ENCODE data around the gene USP9X. TPM values are rescaled to one million over a fixed set of nuclear protein-coding genes. Genes with fewer than 3 reads are reported as not detected.
A peak's percentile ranks its signal among the peaks of the same experiment; 100 is the strongest.

The USP9X gene
- total and polyA plus RNA-seq, 9 of the 15 experiments (the other 6 are each of a cell fraction or from before 2014, with no cell fraction given) = 10.9 to 47.8 (median 29.5) TPM

GRCh38 chrX:41092776-41093175 is 7.5 kb downstream of the USP9X start:
- ATAC-seq = no peak
- Histone ChIP-seq H2AFZ (ENCODE audit: low read depth, low read length) (no peak overlapping the region), H3K36me3 (ENCODE audit: control insufficient read depth, insufficient read depth, low read length) (peaks cover 53% of the 10 kb centered on the region), H3K4me2 (ENCODE audit: insufficient read depth, low read length) (no peak overlapping the region), H3K27ac (ENCODE audit: extremely low read depth, low read depth, low read length) (no peak overlapping the region), H3K9me3 (replicated peaks; ENCODE audit: control insufficient read depth, insufficient read depth, low read depth, low read length) (no peaks in the 10 kb centered on the region), H3K4me3 (no peak overlapping the region), H4K20me1 (replicated peaks; ENCODE audit: control insufficient read depth, insufficient read depth, low read length) (peaks cover 59% of the 10 kb centered on the region), H3K4me1 (replicated peaks in 1 of 2; ENCODE audit: control insufficient read depth in 2 of 2, insufficient read depth in 2 of 2, low read length in 2 of 2) (peaks cover 4 to 20% of the 10 kb centered on the region in 2 experiments; a peak in 3 of 5 replicates), H3K9ac (ENCODE audit: insufficient read depth in 1 of 2, low read depth in 2 of 2, low read length in 2 of 2) (no peak overlapping the region), H3K79me2 (ENCODE audit: control insufficient read depth, insufficient read depth, low read length) (peaks cover 100% of the 10 kb centered on the region), H3K27me3 (ENCODE audit: control insufficient read depth in 2 of 2, insufficient read depth in 2 of 2, low read length in 2 of 2) (no peaks in the 10 kb centered on the region), H3K9me1 (ENCODE audit: control insufficient read depth, insufficient read depth, low read length) (peaks cover 6% of the 10 kb centered on the region)
- TF ChIP-seq CEBPB (tag; IDR thresholded peaks at IDR 0.05) (peak; percentile 51), EWSR1 (IDR thresholded peaks at IDR 0.05; ENCODE audit: borderline replicate concordance, low read depth, partially characterized antibody) (no peak), ZNF316 (IDR thresholded peaks at IDR 0.05) (no peak), CEBPG (CRISPR knock-in tag; IDR thresholded peaks at IDR 0.05) (no peak), CEBPG (tag; conservative IDR thresholded peaks at IDR 0.05 in 1 of 2, IDR thresholded peaks at IDR 0.05 in 1 of 2) (peak in 1 of 2 experiments; percentile 17; a peak in 1 of 4 replicates), ATF3 (IDR thresholded peaks at IDR 0.05) (no peak), ATF3 (CRISPR knock-in tag; conservative IDR thresholded peaks at IDR 0.05) (no peak)
- 89% methylated on average over 6 of the region's 6 CpGs for WGBS (ENCODE audit: insufficient coverage, low coverage, missing lambda C conversion rate)
- CTCF ChIA-PET (ENCODE audit: low intra/inter-chr PET ratio) = no interaction called here
- in situ Hi-C loops (cut with MboI) = no loop called here
- no peak for DNase-seq (ENCODE audit: extremely low read depth in 1 of 4, low spot score in 3 of 4)
- FAIRE-seq = no peak
- POLR2A ChIA-PET = interaction anchor here (1.4 kb wide), 1 partner anchor 12 kb away, joined by 3 read pairs; no protein-coding TSS in a partner anchor
- intact Hi-C loops (cut with micrococcal nuclease) = no loop called here
- no TSS peak for BruUV-seq (replicated peaks)
